IMR-90 (cell line): ENCODE measurements around the gene C19orf73.

ENCODE experiments used
- BHLHE40 ChIP-seq: fragments of 150-350 bp; IDR thresholded peaks from 2 replicates; pipeline ENCODE4 v1.6.1; 2016; ENCODE audit warnings: mild to moderate bottlenecking, low read depth, low read length
- CTCF ChIP-seq: conservative IDR thresholded peaks from 2 replicates; pipeline ENCODE4 v1.5.1; 2012; ENCODE audit warnings: mild to moderate bottlenecking, low read depth, low read length, improper control_type of control experiment
- FOS ChIP-seq: fragments of 150-350 bp; IDR thresholded peaks from 2 replicates; pipeline ENCODE4 v1.6.1; 2016; ENCODE audit warnings: low read depth, low read length
- MAFK ChIP-seq: IDR thresholded peaks from 2 replicates; pipeline ENCODE4 v1.6.1; 2012; ENCODE audit warnings: low read depth, low read length, improper control_type of control experiment
- MAZ ChIP-seq: IDR thresholded peaks from 2 replicates; pipeline ENCODE4 v1.6.1; 2012; ENCODE audit warnings: low read depth, mild to moderate bottlenecking, low read length, improper control_type of control experiment, moderate library complexity, borderline replicate concordance
- NFE2L2 ChIP-seq: fragments of 150-350 bp; IDR thresholded peaks from 2 replicates; pipeline ENCODE4 v1.6.1; 2016; ENCODE audit warnings: low read depth, mild to moderate bottlenecking, low read length
- POLR2A ChIP-seq: IDR thresholded peaks from 2 replicates; pipeline ENCODE4 v1.6.1; 2012; ENCODE audit warnings: mild to moderate bottlenecking, low read depth, low read length
- RAD21 ChIP-seq: IDR thresholded peaks from 2 replicates; pipeline ENCODE4 v1.6.1; 2012; ENCODE audit warnings: low read length, improper control_type of control experiment
- RCOR1 ChIP-seq: IDR thresholded peaks from 2 replicates; pipeline ENCODE4 v1.6.1; 2012; ENCODE audit warnings: mild to moderate bottlenecking, low read length, improper control_type of control experiment; ENCODE audit not compliant: insufficient replicate concordance
- TF ChIP-seq, protein P1 (sequence below): fragments of 150-350 bp; IDR thresholded peaks from 2 replicates; pipeline ENCODE4 v1.6.1; 2017; ENCODE audit warnings: mild to moderate bottlenecking, antibody characterized with exemption, low read length, low read depth

DNA sequence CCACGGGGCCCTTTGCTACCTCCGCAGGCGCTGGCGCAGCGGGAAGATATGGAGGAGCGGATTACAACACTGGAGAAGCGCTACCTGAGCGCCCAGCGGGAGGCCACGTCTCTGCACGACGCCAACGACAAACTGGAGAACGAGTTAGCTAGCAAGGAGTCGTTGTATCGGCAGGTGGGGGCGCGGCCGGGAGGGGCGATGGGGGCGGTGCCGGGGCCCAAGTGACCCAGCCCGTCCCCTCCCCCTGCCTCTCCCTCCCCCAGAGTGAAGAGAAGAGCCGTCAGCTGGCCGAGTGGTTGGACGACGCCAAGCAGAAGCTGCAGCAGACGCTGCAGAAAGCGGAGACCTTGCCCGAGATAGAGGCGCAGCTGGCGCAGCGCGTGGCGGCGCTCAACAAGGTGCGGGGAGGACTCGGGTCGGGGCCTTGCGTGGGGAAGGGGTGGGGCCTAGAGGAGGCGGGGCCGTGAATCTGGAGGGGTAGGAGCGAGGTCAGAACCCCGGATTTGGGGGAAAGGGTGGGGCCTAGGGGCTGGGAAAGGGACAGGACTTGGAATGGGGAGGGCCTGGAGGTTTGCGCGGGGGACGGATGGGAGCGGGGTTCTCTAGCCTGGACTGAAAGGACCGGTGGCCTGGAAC, 14.1 kb upstream of the C19orf73 start:
- TF ChIP-seq CTCF = no peak
- TF ChIP-seq NFE2L2 = no peak
- no peak for TF ChIP-seq MAFK
- TF ChIP-seq FOS = no peak
- no peak for TF ChIP-seq POLR2A
- TF ChIP-seq RCOR1 = no peak
- no peak for TF ChIP-seq BHLHE40
- no peak for TF ChIP-seq MAZ
- TF ChIP-seq RAD21 = no peak
- TF ChIP-seq, protein P1, sequence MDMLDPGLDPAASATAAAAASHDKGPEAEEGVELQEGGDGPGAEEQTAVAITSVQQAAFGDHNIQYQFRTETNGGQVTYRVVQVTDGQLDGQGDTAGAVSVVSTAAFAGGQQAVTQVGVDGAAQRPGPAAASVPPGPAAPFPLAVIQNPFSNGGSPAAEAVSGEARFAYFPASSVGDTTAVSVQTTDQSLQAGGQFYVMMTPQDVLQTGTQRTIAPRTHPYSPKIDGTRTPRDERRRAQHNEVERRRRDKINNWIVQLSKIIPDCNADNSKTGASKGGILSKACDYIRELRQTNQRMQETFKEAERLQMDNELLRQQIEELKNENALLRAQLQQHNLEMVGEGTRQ = no peak
